Measurements from ENCODE around the gene IFNA6.

Gene IFNA6

DNA sequence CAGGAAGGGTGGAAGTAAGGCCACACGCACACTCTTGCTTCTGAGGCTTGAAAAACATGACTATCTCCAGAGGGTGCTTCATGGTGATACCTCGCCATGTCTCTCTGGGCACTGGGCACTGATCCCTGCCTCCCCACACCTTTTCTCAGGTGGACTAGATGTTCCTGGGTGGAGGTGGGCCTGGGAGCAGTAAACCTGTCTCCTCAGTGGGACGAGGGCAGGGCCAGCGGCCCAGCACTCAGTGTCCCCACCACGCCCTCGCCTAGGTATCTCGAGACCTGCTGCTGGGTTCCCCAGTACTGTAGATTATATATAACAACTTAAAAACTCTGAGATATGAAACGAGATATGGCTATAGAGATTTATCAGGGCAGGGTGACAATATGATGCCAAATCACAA is 11.6 kb upstream of the IFNA6 start:
- DNase-seq (ENCODE audit: insufficient read length) (no peak), FAIRE-seq (no peak)
- TF ChIP-seq POLR2AphosphoS5 (IDR thresholded peaks at IDR 0.05; ENCODE audit: low read depth, low read length) (no peak), POLR2A (IDR thresholded peaks at IDR 0.05; ENCODE audit: low read depth, low read length) (no peak)

DNA sequence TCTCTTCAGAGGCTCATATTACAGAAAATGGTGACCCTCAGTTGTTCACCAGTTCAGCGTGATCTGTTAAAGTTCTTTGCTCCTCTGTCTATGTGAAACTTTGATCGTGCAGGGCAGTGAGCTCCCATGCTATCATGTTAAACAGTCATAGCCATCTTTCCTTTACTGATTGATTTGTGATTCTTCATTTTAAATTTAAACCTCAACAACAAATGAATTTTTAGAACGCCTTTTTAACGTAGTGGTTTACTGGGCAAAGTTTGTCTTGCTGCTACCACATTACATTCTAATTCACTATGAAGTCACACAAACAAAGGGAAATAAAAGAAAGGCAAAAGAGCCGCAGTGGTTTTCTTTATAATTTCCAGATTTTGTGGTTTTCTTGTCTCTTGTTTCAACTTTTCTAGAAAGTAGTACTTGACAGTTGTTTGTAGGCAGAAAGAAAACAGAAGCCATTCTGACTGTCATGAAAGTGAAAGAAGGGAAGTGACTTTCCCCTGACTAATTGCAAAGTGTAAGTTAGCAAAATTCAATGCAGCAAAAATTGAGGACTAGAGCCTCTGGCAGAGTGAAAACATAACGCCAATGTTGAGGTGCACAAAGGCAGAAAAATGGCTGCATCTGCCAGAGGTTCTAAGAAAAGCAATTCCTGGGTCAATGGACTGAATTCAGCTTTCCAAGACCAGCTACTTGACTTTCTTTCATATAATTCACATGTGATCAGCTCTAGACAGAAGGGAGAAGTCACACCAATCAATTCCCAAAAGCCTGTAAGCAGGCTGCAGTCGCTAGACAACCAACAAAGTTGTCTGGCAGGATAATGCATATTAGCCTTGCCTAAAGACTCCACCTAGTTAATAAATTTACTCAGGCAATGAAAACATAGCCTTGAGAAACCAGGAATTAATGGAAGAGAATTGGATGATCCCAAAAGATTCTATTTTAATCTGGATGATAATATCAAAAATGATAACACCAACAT is 7.1 kb upstream of the IFNA6 start:
- FAIRE-seq, result peak; percentile 90
- TF ChIP-seq POLR2AphosphoS5 (IDR thresholded peaks at IDR 0.05; ENCODE audit: low read depth, low read length), result no peak
- no peak for TF ChIP-seq TAF1 (IDR thresholded peaks at IDR 0.05; ENCODE audit: borderline replicate concordance, low read depth, low read length)
- no peak for TF ChIP-seq POLR2A (IDR thresholded peaks at IDR 0.05; ENCODE audit: low read depth, low read length)
- DNase-seq (ENCODE audit: insufficient read length), result no peak

DNA sequence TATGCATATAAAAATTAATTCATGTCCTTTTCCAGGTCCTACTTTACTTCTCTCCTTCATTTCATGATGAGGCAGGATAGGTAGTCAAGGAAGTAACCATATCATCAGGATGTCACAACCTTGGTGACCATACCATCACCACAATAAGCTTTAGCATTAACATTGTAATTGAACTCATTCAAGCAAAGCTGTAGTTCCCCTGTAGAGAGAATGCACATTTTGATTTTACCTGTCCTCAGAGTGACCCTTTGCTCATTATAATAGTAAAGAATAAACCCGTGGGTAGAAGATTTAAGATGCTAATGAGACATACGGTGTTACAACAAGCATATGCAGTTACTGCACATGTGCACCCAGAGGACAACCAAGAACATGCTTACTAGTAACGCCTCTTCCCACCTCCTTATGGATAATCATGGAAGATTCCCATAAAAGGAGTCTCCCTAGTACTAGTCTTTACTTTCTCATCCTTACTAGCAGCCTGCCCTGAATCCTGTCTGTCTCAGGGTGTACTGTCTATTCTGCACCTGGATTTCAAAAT is 2.2 kb downstream of the IFNA6 start:
- DNase-seq (ENCODE audit: insufficient read length), result no peak
- TF ChIP-seq POLR2A (IDR thresholded peaks at IDR 0.05; ENCODE audit: low read depth, low read length), result no peak
- TF ChIP-seq POLR2AphosphoS5 (IDR thresholded peaks at IDR 0.05; ENCODE audit: low read depth, low read length), result no peak
- no peak for TF ChIP-seq TAF1 (IDR thresholded peaks at IDR 0.05; ENCODE audit: borderline replicate concordance, low read depth, low read length)
- no peak for FAIRE-seq

GRCh38 chr9:21340735-21341134 is 10.0 kb downstream of the IFNA6 start:
- FAIRE-seq (no peak), DNase-seq (ENCODE audit: insufficient read length) (no peak)
- TF ChIP-seq POLR2A (IDR thresholded peaks at IDR 0.05; ENCODE audit: low read depth, low read length), result no peak
- no peak for TF ChIP-seq POLR2AphosphoS5 (IDR thresholded peaks at IDR 0.05; ENCODE audit: low read depth, low read length)
- no peak for TF ChIP-seq TAF1 (IDR thresholded peaks at IDR 0.05; ENCODE audit: borderline replicate concordance, low read depth, low read length)

GRCh38 chr9:21336457-21336856 is 14.2 kb downstream of the IFNA6 start:
- FAIRE-seq, result no peak
- TF ChIP-seq POLR2A (IDR thresholded peaks at IDR 0.05; ENCODE audit: low read depth, low read length) (no peak), TAF1 (IDR thresholded peaks at IDR 0.05; ENCODE audit: borderline replicate concordance, low read depth, low read length) (no peak), POLR2AphosphoS5 (IDR thresholded peaks at IDR 0.05; ENCODE audit: low read depth, low read length) (no peak)
- DNase-seq (ENCODE audit: insufficient read length), result no peak

- DNase-seq (ENCODE audit: insufficient read length) (peak; percentile 80), FAIRE-seq (peak; percentile 97)
- peak; percentile 76; the same call in 1 of the 2 replicates for TF ChIP-seq POLR2A (IDR thresholded peaks at IDR 0.05; ENCODE audit: low read depth, low read length)
- TF ChIP-seq POLR2AphosphoS5 (IDR thresholded peaks at IDR 0.05; ENCODE audit: low read depth, low read length), result peak; percentile 70
- 0 out of 2 replicates have a peak, but pooled peaks have one; percentile 29 for TF ChIP-seq TAF1 (IDR thresholded peaks at IDR 0.05; ENCODE audit: borderline replicate concordance, low read depth, low read length)
These were observed 15.7 kb downstream of the IFNA6 start, which contains the start of gene KLHL9 for GRCh38 chr9:21334701-21335632. TSS of gene KLHL9 (minus strand) at chr9:21335404. CDS start at chr9:21334859, 545 bp downstream.

DNA sequence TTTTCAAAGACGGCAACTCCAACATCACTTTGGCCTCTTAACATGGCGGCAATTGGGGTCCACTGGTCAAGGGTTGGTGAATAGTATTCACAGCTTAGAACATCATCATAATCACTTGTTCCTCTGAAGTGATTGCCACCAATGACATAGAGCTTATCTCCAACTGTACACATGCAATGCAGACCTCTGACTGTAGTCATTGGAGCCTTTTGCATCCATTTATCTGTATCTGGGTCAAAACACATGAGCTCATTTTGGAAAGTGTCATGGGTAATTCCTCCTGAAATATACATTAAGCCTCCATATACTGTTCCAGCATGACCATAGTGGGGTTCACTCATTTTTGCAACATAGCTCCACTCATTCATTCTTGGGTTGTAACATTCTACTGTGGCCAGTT is 17.5 kb downstream of the IFNA6 start:
- DNase-seq (ENCODE audit: insufficient read length) (no peak), FAIRE-seq (peak; percentile 70)
- no peak for TF ChIP-seq POLR2AphosphoS5 (IDR thresholded peaks at IDR 0.05; ENCODE audit: low read depth, low read length)
- TF ChIP-seq TAF1 (IDR thresholded peaks at IDR 0.05; ENCODE audit: borderline replicate concordance, low read depth, low read length), result no peak
- 0 out of 2 replicates have a peak, but pooled peaks have one; percentile 38 for TF ChIP-seq POLR2A (IDR thresholded peaks at IDR 0.05; ENCODE audit: low read depth, low read length)

DNA sequence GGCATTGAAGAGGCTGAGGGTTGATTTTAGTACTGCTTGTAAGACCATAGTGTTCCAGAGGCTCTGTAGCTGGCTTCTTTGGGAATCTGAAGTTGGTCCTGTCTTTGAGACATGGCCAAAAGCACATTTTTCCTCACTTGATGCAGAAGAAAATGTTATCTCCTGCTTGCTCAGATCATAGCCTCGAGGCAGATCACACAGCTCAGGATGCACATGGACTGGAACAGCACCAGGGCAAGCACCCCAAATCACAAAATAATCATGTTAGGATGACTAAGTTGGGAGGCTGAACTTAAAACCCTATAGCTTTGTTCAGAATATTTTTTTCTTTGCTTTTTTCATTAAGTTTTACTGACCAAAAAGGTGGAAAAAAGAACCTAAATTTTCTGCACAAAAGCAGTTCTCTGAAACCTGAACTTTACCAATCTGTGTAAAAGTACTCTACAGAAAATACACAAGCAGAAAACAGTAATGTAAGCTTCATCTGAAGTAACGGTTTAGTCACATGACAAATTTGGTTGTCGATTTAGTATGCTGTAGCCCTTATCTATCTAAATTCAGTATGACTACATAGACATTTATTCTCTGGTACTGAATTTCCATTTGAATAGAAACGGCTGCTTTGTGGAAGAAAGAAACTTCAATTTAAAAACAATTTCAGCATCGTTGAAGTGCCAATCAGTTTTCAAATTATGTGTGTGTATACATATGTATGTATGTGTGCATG is 18.8 kb downstream of the IFNA6 start:
- TF ChIP-seq POLR2A (IDR thresholded peaks at IDR 0.05; ENCODE audit: low read depth, low read length), result no peak
- no peak for TF ChIP-seq TAF1 (IDR thresholded peaks at IDR 0.05; ENCODE audit: borderline replicate concordance, low read depth, low read length)
- TF ChIP-seq POLR2AphosphoS5 (IDR thresholded peaks at IDR 0.05; ENCODE audit: low read depth, low read length), result no peak
- peak; percentile 58 for FAIRE-seq
- no peak for DNase-seq (ENCODE audit: insufficient read length)

- DNase-seq (ENCODE audit: insufficient read length) (no peak), FAIRE-seq (peak; percentile 85)
- TF ChIP-seq POLR2AphosphoS5 (IDR thresholded peaks at IDR 0.05; ENCODE audit: low read depth, low read length) (no peak), POLR2A (IDR thresholded peaks at IDR 0.05; ENCODE audit: low read depth, low read length) (no peak), TAF1 (IDR thresholded peaks at IDR 0.05; ENCODE audit: borderline replicate concordance, low read depth, low read length) (no peak)
These were observed 24.1 kb downstream of the IFNA6 start for GRCh38 chr9:21326526-21327139.

GRCh38 chr9:21324047-21324446 is 26.6 kb downstream of the IFNA6 start:
- FAIRE-seq, result no peak
- TF ChIP-seq POLR2A (IDR thresholded peaks at IDR 0.05; ENCODE audit: low read depth, low read length), result no peak
- TF ChIP-seq TAF1 (IDR thresholded peaks at IDR 0.05; ENCODE audit: borderline replicate concordance, low read depth, low read length), result no peak
- no peak for TF ChIP-seq POLR2AphosphoS5 (IDR thresholded peaks at IDR 0.05; ENCODE audit: low read depth, low read length)
- no peak for DNase-seq (ENCODE audit: insufficient read length)
